NCI-H748 (cell line): Measurements from ENCODE around the gene IFT27.

Experiments
- DNase-seq: peaks from one replicate; lab custom pipeline; 2025; ENCODE audit not compliant: unreplicated experiment; lab: John Stamatoyannopoulos, UW

IFT27 gene, protein sequence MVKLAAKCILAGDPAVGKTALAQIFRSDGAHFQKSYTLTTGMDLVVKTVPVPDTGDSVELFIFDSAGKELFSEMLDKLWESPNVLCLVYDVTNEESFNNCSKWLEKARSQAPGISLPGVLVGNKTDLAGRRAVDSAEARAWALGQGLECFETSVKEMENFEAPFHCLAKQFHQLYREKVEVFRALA

GRCh38 chr22:36775964-36776669 is at the start of gene IFT27:
Gene IFT27, minus strand, starts transcription at chr22:36776119. Its CDS starts 412 bp downstream, at chr22:36775707.
- DNase-seq, result peak; percentile 99

GRCh38 chr22:36824655-36825054 is 48.7 kb upstream of the IFT27 start:
- DNase-seq, result no peak

- no peak for DNase-seq
Observed at GRCh38 chr22:36823186-36823839, 47.4 kb upstream of the IFT27 start.

- DNase-seq, result no peak
Observed at GRCh38 chr22:36822581-36822980, 46.7 kb upstream of the IFT27 start.

DNA sequence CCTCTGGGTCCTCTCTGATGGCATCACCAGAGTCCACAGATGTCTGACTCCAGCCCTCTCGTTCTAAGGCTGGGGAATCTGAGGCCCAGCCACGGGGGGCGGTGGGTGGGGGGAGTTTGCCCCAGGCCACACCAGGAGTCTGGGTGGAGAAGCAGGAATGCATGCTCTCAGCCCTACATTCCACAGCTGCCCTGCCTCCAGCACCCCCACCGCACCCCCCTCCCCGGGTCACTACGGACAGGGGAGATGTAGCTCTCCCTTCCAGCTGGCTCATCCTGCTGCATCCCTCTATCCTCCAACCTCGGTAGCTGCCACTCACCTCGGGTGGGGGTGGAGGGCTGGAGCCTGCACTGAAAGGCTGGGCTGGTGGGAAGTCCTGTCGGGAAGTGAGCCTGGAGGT is 43.2 kb upstream of the IFT27 start:
- no peak for DNase-seq

GRCh38 chr22:36818010-36818642 is 42.2 kb upstream of the IFT27 start:
- no peak for DNase-seq

GRCh38 chr22:36817525-36817848 is 41.6 kb upstream of the IFT27 start:
- no peak for DNase-seq

DNA sequence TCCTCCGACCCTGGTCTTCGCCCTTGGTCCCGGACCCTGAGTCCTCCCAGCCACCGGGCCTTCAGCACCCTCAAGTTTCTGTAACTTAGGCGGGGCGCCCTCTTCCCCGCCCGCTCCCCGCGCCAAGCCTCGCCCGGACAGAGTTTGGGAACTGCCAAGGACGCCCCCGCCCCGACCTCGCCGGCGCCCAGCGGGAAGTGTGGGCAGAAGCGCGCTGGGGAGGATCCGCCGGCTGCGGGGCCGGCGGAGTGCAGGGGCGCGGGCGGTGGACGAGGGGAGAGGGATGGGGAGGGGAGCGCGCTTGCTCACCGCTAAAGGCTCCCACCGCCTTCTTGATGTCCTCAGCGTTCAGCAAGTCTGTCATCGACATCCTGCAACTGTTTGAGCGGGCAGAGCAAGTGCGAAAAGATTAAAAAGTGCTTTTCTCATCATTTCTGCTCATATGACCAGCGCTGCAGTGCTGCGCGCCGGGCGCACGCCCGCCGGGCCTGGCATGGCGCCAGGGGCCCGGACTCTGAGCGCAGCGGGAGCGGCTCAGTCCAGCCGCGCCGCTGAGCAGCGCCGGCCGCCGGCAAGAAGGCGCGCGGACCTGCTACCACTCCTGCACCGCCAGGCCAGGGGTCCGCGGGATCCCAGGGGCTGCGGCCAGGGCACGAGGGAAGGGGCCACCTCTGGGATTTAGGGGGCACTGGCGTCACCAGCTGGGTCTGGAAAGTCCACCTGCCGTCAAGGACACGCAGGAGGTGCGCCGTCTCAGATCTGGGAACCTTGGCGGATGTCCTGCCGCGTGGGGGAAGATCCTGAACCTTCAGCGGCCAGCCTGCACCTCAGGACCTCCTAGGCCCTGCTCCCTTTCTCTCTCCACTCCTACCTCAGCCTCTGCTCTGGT is 41.0 kb upstream of the IFT27 start, which contains the start of gene PVALB:
TSS of gene PVALB (minus strand) at position 400 of the 889 bp plus-strand sequence. CDS start at position 370, 30 bp downstream.
- peak; percentile 68 for DNase-seq

DNA sequence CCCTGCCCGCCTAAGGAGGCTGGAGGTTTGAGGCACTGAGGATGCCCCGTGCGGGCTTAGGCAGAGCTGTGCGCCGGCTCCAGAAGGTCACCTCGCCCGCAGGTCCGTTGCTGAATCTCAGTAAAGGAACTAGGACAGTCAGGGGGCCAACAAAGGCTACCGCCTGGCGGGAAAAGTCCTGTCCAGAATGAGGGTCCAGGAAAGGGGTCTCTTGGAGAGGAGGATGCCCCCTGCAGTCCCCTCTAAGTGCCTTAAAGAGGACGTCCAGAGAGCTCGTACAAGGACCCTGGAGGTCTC is 40.4 kb upstream of the IFT27 start:
- DNase-seq, result no peak

DNA sequence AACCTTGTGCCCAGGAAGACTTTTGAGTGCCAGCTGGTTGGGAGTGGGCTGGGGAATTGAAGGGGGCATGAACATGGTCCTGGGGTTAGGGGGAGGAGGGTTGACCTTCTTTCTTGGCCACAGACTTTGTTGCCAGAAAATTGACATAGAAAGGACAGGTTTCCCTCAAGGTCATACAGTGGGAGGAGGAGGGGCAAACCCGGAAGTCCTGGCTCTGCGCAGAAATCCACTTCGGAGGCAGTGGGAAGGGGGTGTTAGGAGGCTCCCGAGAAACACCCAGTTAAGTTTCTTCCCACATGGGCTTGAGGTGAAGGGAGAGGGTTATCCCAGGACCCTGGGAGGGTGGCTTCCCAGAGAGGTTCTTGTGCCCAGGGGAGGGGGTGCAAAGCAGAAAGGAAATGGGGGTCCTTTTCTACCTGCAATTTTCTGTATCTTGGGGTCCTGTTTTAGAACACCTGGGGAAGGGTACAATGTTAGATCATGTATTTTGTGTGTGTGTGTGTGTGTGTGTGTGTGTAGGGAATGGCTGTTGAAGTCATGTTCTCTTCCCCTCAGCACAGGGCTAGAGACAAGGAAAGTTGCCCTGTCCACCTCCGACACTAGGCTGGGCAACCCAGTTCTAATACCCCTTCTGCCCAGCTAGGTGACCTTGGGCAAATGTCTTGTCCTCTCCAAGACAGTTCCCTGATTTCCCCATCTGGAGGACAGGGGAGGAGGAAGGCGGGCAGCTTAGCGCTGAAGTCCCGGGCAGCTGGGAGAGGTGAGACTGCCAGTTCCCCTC is 39.8 kb upstream of the IFT27 start:
- DNase-seq, result no peak

DNA sequence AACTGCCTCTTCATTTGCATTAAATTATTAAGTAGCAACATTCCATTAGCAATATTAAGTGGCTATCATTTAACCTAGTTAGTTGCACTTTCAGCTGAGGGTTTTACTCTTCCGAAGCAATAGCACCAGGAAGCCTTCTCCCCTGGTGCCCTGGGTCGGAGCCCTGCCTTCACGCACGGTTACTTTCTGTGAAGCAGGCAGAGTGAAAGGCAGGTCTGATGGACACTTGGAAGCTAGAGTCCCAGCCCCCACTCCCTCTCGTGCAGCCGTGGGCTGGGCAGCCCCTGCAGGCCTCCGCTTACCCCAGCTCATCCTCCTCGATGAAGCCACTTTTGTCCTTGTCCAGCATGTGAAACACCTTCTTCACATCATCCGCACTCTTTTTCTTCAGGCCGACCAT is 38.9 kb upstream of the IFT27 start:
- no peak for DNase-seq

GRCh38 chr22:36811094-36811800 is 35.3 kb upstream of the IFT27 start:
- DNase-seq, result no peak

- DNase-seq, result no peak
Observed at GRCh38 chr22:36809351-36809750, 33.4 kb upstream of the IFT27 start.

- DNase-seq, result peak; percentile 32
Observed at GRCh38 chr22:36808721-36809344, 32.9 kb upstream of the IFT27 start.

DNA sequence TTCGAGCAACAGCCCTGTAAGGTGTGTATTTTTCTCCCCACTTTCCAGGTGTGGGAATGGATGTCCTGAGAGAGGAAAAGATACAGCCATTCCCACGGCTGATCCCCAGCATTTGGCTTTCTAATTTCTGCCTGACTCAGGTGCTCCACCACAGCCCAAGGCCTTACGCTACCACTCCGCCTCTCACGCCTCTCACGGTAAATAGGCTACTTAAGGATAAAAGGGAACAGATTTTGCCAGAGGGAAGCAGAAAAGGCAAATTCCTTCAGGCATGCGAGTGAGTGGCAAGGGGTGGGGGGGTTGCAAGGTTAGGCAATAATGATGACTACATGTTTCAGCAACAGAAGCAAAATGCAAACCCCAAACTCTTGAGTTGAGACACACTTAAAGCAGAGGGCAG is 31.7 kb upstream of the IFT27 start:
- no peak for DNase-seq

DNA sequence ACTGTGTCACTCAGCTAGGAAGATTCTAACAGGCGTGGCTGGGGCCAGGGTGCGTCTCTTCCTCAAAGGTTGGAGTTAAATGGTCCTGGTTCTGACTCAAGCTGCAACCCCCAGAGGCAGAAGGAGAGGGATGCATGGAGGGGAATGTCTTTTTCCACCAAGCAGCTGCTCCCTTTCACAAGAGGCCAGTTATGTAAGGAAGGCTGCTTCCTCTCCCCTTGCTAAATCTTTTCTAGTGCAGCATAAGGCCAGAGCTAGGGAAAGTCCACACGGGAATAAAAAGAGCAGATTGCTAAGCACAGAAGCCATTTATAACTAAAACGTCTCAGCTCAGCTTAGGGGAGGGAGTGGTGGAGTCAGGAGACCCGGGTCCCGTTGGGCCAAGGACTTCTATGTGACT is 30.9 kb upstream of the IFT27 start:
- DNase-seq, result no peak

GRCh38 chr22:36803358-36803757 is 27.4 kb upstream of the IFT27 start:
- no peak for DNase-seq

DNA sequence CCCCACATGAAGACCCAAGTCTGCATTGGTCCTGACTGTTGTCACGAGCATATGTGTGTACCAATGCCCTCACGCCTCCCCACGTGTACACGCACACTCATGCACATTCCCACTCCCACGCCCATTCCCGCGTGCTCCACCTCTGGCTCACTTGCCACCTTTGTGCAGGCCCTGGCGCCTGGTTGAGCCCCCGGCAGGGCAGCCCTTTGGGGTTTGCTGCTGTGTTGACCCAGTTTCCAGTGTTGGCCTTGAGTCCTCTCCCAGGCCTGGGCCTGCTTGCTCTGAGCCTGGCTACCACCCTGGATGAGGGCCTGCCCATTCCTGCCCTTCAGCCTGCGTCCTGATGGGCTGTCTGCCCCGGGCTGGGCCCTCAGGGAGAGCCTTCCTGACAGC is 22.8 kb upstream of the IFT27 start:
- DNase-seq, result no peak

DNA sequence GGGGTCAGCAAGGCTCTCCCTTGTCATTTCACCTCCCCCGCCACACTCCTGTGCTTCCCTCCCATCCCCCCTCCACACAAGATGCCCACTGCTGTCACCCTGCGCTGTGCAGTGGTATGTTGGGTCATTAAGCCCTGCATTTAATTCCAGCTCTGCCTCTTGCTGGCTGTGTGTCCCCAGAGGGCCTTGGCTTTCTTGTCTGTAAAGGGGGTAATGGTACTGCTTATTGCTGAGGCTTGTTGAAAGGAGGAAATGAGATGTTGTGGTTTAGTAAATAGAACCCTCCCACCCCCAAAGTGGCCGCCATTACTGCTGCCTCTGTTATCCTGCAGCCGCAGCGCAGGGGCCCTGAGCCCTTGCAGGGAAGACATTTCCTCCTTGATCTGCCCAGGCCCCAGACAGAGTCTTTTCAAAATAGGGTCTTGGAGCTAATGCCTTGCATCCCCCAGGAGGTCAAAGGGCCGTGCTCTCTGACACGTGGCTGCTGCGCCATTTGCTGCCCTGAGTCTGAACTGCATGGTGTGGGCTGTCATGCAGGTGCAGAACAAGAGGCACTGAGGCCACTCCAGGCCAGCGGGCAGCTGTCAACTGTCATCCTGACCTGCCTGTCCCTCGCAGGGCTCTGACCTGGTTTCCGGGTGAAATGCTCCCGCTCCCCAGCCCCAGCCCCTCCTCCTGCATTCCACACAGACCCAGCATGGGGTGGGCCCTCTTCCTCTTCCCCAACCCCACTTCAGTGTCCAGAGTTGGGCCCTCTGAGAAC is 22.2 kb upstream of the IFT27 start:
- DNase-seq, result no peak
